ENCODE measurements around the gene PGAM1.

The PGAM1 gene

DNA sequence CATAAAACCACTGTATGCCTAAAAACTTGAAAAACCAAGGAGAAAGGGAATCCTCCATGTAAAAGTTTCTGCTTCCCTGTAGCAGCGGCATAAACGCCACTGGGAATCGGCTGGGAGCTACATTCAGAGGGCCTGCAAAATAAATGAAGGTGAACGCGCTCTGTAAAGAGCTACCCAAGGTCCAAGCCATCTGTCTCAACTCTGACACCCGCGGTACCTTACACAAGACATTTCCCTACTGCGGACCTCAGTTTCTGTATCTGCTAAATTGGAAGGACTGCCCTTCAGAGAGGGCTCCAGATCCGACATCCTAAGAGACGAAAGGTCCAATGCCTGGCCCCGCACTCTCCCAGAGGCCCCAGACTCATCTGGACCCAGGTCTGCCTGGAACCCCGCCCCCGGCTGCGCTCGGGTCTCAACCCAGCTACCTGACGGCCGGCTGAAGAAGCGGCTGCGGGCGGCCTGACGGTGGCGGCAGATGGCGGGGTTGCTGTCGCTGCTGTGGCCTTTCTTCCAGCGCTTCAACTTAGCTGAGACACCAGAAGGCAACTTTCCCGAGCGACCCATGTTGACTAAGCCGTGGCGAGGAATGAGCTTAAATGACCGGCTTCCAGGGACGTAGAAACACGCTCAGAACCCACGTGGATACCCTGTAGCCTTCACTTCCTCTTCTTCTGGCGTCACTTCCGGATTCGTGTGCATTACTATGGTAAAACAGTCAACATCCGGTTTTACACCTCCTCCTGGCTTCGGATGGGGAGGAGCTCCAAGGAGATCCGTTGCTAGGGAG, 25.1 kb upstream of the PGAM1 start, which contains the start of gene RRP12 (continued):
- TF ChIP-seq, protein P1, sequence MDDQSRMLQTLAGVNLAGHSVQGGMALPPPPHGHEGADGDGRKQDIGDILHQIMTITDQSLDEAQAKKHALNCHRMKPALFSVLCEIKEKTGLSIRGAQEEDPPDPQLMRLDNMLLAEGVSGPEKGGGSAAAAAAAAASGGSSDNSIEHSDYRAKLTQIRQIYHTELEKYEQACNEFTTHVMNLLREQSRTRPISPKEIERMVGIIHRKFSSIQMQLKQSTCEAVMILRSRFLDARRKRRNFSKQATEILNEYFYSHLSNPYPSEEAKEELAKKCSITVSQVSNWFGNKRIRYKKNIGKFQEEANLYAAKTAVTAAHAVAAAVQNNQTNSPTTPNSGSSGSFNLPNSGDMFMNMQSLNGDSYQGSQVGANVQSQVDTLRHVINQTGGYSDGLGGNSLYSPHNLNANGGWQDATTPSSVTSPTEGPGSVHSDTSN (CRISPR knock-in tag; IDR thresholded peaks at IDR 0.05), result no peak
- TF ChIP-seq, protein P2, sequence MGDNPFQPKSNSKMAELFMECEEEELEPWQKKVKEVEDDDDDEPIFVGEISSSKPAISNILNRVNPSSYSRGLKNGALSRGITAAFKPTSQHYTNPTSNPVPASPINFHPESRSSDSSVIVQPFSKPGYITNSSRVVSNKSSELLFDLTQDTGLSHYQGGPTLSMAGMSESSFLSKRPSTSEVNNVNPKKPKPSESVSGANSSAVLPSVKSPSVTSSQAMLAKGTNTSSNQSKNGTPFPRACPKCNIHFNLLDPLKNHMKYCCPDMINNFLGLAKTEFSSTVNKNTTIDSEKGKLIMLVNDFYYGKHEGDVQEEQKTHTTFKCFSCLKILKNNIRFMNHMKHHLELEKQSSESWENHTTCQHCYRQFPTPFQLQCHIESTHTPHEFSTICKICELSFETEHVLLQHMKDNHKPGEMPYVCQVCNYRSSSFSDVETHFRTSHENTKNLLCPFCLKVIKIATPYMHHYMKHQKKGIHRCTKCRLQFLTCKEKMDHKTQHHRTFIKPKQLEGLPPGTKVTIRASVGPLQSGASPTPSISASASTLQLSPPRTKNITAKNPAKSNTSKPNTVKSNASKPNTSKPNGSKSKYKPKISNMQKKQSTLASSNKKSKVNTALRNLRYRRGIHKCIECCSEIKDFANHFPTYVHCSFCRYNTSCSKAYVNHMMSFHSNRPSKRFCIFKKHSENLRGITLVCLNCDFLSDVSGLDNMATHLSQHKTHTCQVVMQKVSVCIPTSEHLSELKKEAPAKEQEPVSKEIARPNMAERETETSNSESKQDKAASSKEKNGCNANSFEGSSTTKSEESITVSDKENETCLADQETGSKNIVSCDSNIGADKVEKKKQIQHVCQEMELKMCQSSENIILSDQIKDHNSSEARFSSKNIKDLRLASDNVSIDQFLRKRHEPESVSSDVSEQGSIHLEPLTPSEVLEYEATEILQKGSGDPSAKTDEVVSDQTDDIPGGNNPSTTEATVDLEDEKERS (tag by site-specific recombination; IDR thresholded peaks at IDR 0.05), result no peak
- TF ChIP-seq ZNF24 (tag by site-specific recombination; IDR thresholded peaks at IDR 0.05) (peak; percentile 18; the same call in 1 of the 2 replicates), ZNF777 (tag by site-specific recombination; IDR thresholded peaks at IDR 0.05; ENCODE audit: borderline replicate concordance) (no peak), ZNF292 (tag by site-specific recombination; IDR thresholded peaks at IDR 0.05; ENCODE audit: borderline replicate concordance, low read depth) (no peak), GLIS1 (tag by site-specific recombination; IDR thresholded peaks at IDR 0.05) (no peak), YY2 (tag by site-specific recombination; IDR thresholded peaks at IDR 0.05) (no peak), MYNN (tag by site-specific recombination; IDR thresholded peaks at IDR 0.05; ENCODE audit: borderline replicate concordance) (no peak), ZNF623 (tag by site-specific recombination; IDR thresholded peaks at IDR 0.05) (no peak), ZNF16 (tag by site-specific recombination; IDR thresholded peaks at IDR 0.05; ENCODE audit: low read depth) (no peak), ZNF792 (tag by site-specific recombination; IDR thresholded peaks at IDR 0.05) (no peak), BCL11A (tag by site-specific recombination; IDR thresholded peaks at IDR 0.05; ENCODE audit: low read depth) (no peak), ZNF433 (tag by site-specific recombination; IDR thresholded peaks at IDR 0.05; ENCODE audit: low read depth) (no peak), KLF1 (tag by site-specific recombination; IDR thresholded peaks at IDR 0.05) (no peak)
- TF ChIP-seq, protein P3, sequence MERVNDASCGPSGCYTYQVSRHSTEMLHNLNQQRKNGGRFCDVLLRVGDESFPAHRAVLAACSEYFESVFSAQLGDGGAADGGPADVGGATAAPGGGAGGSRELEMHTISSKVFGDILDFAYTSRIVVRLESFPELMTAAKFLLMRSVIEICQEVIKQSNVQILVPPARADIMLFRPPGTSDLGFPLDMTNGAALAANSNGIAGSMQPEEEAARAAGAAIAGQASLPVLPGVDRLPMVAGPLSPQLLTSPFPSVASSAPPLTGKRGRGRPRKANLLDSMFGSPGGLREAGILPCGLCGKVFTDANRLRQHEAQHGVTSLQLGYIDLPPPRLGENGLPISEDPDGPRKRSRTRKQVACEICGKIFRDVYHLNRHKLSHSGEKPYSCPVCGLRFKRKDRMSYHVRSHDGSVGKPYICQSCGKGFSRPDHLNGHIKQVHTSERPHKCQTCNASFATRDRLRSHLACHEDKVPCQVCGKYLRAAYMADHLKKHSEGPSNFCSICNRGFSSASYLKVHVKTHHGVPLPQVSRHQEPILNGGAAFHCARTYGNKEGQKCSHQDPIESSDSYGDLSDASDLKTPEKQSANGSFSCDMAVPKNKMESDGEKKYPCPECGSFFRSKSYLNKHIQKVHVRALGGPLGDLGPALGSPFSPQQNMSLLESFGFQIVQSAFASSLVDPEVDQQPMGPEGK (tag by site-specific recombination; IDR thresholded peaks at IDR 0.05), result no peak
- TF ChIP-seq, protein P4, sequence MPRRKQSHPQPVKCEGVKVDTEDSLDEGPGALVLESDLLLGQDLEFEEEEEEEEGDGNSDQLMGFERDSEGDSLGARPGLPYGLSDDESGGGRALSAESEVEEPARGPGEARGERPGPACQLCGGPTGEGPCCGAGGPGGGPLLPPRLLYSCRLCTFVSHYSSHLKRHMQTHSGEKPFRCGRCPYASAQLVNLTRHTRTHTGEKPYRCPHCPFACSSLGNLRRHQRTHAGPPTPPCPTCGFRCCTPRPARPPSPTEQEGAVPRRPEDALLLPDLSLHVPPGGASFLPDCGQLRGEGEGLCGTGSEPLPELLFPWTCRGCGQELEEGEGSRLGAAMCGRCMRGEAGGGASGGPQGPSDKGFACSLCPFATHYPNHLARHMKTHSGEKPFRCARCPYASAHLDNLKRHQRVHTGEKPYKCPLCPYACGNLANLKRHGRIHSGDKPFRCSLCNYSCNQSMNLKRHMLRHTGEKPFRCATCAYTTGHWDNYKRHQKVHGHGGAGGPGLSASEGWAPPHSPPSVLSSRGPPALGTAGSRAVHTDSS (tag by site-specific recombination; IDR thresholded peaks at IDR 0.05), result peak; percentile 75
- TF ChIP-seq, protein P5, sequence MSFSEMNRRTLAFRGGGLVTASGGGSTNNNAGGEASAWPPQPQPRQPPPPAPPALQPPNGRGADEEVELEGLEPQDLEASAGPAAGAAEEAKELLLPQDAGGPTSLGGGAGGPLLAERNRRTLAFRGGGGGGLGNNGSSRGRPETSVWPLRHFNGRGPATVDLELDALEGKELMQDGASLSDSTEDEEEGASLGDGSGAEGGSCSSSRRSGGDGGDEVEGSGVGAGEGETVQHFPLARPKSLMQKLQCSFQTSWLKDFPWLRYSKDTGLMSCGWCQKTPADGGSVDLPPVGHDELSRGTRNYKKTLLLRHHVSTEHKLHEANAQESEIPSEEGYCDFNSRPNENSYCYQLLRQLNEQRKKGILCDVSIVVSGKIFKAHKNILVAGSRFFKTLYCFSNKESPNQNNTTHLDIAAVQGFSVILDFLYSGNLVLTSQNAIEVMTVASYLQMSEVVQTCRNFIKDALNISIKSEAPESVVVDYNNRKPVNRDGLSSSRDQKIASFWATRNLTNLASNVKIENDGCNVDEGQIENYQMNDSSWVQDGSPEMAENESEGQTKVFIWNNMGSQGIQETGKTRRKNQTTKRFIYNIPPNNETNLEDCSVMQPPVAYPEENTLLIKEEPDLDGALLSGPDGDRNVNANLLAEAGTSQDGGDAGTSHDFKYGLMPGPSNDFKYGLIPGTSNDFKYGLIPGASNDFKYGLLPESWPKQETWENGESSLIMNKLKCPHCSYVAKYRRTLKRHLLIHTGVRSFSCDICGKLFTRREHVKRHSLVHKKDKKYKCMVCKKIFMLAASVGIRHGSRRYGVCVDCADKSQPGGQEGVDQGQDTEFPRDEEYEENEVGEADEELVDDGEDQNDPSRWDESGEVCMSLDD (tag by site-specific recombination; IDR thresholded peaks at IDR 0.05), result no peak
- TF ChIP-seq, protein P6, sequence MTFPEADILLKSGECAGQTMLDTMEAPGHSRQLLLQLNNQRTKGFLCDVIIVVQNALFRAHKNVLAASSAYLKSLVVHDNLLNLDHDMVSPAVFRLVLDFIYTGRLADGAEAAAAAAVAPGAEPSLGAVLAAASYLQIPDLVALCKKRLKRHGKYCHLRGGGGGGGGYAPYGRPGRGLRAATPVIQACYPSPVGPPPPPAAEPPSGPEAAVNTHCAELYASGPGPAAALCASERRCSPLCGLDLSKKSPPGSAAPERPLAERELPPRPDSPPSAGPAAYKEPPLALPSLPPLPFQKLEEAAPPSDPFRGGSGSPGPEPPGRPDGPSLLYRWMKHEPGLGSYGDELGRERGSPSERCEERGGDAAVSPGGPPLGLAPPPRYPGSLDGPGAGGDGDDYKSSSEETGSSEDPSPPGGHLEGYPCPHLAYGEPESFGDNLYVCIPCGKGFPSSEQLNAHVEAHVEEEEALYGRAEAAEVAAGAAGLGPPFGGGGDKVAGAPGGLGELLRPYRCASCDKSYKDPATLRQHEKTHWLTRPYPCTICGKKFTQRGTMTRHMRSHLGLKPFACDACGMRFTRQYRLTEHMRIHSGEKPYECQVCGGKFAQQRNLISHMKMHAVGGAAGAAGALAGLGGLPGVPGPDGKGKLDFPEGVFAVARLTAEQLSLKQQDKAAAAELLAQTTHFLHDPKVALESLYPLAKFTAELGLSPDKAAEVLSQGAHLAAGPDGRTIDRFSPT (tag by site-specific recombination; IDR thresholded peaks at IDR 0.05), result no peak
- TF ChIP-seq, protein P7, sequence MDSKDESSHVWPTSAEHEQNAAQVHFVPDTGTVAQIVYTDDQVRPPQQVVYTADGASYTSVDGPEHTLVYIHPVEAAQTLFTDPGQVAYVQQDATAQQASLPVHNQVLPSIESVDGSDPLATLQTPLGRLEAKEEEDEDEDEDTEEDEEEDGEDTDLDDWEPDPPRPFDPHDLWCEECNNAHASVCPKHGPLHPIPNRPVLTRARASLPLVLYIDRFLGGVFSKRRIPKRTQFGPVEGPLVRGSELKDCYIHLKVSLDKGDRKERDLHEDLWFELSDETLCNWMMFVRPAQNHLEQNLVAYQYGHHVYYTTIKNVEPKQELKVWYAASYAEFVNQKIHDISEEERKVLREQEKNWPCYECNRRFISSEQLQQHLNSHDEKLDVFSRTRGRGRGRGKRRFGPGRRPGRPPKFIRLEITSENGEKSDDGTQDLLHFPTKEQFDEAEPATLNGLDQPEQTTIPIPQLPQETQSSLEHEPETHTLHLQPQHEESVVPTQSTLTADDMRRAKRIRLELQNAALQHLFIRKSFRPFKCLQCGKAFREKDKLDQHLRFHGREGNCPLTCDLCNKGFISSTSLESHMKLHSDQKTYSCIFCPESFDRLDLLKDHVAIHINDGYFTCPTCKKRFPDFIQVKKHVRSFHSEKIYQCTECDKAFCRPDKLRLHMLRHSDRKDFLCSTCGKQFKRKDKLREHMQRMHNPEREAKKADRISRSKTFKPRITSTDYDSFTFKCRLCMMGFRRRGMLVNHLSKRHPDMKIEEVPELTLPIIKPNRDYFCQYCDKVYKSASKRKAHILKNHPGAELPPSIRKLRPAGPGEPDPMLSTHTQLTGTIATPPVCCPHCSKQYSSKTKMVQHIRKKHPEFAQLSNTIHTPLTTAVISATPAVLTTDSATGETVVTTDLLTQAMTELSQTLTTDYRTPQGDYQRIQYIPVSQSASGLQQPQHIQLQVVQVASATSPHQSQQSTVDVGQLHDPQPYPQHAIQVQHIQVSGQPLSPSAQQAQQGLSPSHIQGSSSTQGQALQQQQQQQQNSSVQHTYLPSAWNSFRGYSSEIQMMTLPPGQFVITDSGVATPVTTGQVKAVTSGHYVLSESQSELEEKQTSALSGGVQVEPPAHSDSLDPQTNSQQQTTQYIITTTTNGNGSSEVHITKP (tag by site-specific recombination; IDR thresholded peaks at IDR 0.05), result peak; percentile 22; the same call in 1 of the 2 replicates
- TF ChIP-seq, protein P8, sequence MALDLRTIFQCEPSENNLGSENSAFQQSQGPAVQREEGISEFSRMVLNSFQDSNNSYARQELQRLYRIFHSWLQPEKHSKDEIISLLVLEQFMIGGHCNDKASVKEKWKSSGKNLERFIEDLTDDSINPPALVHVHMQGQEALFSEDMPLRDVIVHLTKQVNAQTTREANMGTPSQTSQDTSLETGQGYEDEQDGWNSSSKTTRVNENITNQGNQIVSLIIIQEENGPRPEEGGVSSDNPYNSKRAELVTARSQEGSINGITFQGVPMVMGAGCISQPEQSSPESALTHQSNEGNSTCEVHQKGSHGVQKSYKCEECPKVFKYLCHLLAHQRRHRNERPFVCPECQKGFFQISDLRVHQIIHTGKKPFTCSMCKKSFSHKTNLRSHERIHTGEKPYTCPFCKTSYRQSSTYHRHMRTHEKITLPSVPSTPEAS (tag by site-specific recombination; IDR thresholded peaks at IDR 0.05), result no peak

All from HEK293 (cell line).